ENCODE data around the gene PTPRH. TPM values are rescaled to one million over a fixed set of nuclear protein-coding genes. Genes with fewer than 3 reads are reported as not detected.

Gene PTPRH
- total and polyA plus RNA-seq, 9 of the 15 experiments (the other 6 are each of a cell fraction or from before 2014, with no cell fraction given) = 0.87 to 34.3 (median 22.7) TPM

- TF ChIP-seq REST (IDR thresholded peaks at IDR 0.05; ENCODE audit: borderline replicate concordance) = no peak
- no peak for TF ChIP-seq REST (CRISPR knock-in tag; IDR thresholded peaks at IDR 0.05; ENCODE audit: low read depth)
- TF ChIP-seq NR1H2 (CRISPR knock-in tag; IDR thresholded peaks at IDR 0.05) = no peak
- no peak for TF ChIP-seq FOXK1 (CRISPR knock-in tag; IDR thresholded peaks at IDR 0.05; ENCODE audit: borderline replicate concordance)
- TF ChIP-seq CREB1 (IDR thresholded peaks at IDR 0.05) = no peak
- no peak for TF ChIP-seq CREB1 (CRISPR knock-in tag; IDR thresholded peaks at IDR 0.05)
- no peak for TF ChIP-seq EZH2 (IDR thresholded peaks at IDR 0.05; ENCODE audit: borderline replicate concordance, low read depth, low read length)
- no peak for TF ChIP-seq RFX7 (CRISPR knock-in tag; IDR thresholded peaks at IDR 0.05)
- 0 out of 4 replicates have a peak, but pooled peaks of 1 of the 2 experiments have one; percentile 12 for TF ChIP-seq TRIM24 (IDR thresholded peaks at IDR 0.05)
- TF ChIP-seq TRIM28 (IDR thresholded peaks at IDR 0.05) = no peak
- TF ChIP-seq PHB (CRISPR knock-in tag; IDR thresholded peaks at IDR 0.05) = no peak
- TF ChIP-seq MCM5 (IDR thresholded peaks at IDR 0.05; ENCODE audit: low read depth) = no peak
- TF ChIP-seq PHF20 (IDR thresholded peaks at IDR 0.05; ENCODE audit: partially characterized antibody) = no peak
- no peak for TF ChIP-seq ZNF274 (IDR thresholded peaks at IDR 0.05; ENCODE audit: borderline replicate concordance, low read depth, low read length)
- no peak for TF ChIP-seq ZNF79 (CRISPR knock-in tag; IDR thresholded peaks at IDR 0.05; ENCODE audit: low read depth)
- TF ChIP-seq ZNF165 (CRISPR knock-in tag; IDR thresholded peaks at IDR 0.05; ENCODE audit: borderline replicate concordance) = no peak
- no peak for TF ChIP-seq MTA2 (IDR thresholded peaks at IDR 0.05; ENCODE audit: low read depth)
- TF ChIP-seq XRCC5 (IDR thresholded peaks at IDR 0.05; ENCODE audit: low read depth, low read length) = no peak
- no peak for TF ChIP-seq ZNF146 (CRISPR knock-in tag; IDR thresholded peaks at IDR 0.05; ENCODE audit: unreplicated experiment)
- no peak for TF ChIP-seq HMG20A (CRISPR knock-in tag; conservative IDR thresholded peaks at IDR 0.05)
- TF ChIP-seq CCAR2 (IDR thresholded peaks at IDR 0.05; ENCODE audit: low read depth, low read length) = no peak
- no peak for TF ChIP-seq ZNF77 (CRISPR knock-in tag; IDR thresholded peaks at IDR 0.05)
- no peak for TF ChIP-seq TCF3 (CRISPR knock-in tag; IDR thresholded peaks at IDR 0.05)
- no peak for TF ChIP-seq NFXL1 (CRISPR knock-in tag; IDR thresholded peaks at IDR 0.05)
- no peak for TF ChIP-seq SMARCE1 (IDR thresholded peaks at IDR 0.05)
- no peak for TF ChIP-seq ZNF124 (CRISPR knock-in tag; IDR thresholded peaks at IDR 0.05)
Observed at GRCh38 chr19:55146705-55147273, 62.5 kb downstream of the PTPRH start (continued).

Measured in K562 (cell line).